Ectodermal cell (in vitro differentiated cells): ENCODE data around the gene CD7.

Experiments used
- H3K27ac ChIP-seq: 2 replicates; pipeline ENCODE4 v1.7.0; 2013; ENCODE audit warnings: mild to moderate bottlenecking, low read depth, low read length; ENCODE audit not compliant: insufficient read depth, poor library complexity, severe bottlenecking
- H3K27me3 ChIP-seq: 2 replicates; pipeline ENCODE4 v1.7.0; 2013; ENCODE audit warnings: mild to moderate bottlenecking, low read length; ENCODE audit not compliant: insufficient read depth, control insufficient read depth, poor library complexity, severe bottlenecking
- H3K36me3 ChIP-seq: one replicate; pipeline ENCODE4 v1.7.0; 2013; ENCODE audit warnings: low read length; ENCODE audit not compliant: control insufficient read depth, insufficient read depth
- H3K4me1 ChIP-seq: one replicate; pipeline ENCODE4 v1.7.0; 2013; ENCODE audit warnings: low read length; ENCODE audit not compliant: control insufficient read depth, insufficient read depth
- H3K4me3 ChIP-seq: 2 replicates; pipeline ENCODE4 v1.7.0; 2013; ENCODE audit warnings: low read depth, low read length, control low read depth; ENCODE audit not compliant: insufficient read depth
- H3K9me3 ChIP-seq: 2 replicates; pipeline ENCODE4 v1.7.0; 2013; ENCODE audit warnings: mild to moderate bottlenecking, low read length, moderate library complexity; ENCODE audit not compliant: control insufficient read depth
- WGBS, 2 experiments: methylation state at CpG; one replicate each; pipeline ENCODE4 v1.1.7; 2013; ENCODE audit warnings: missing lambda C conversion rate in 2 of 2; 5-methylcytosine and 5-hydroxymethylcytosine counted together

The CD7 gene

GRCh38 chr17:82327757-82328140 is 10.3 kb upstream of the CD7 start:
- no peaks in the 10 kb centered on the region for H3K9me3 ChIP-seq
- H3K27me3 ChIP-seq: peaks cover 54% of the 10 kb centered on the region
- H3K4me1 ChIP-seq: peaks cover 27% of the 10 kb centered on the region
- H3K36me3 ChIP-seq: no peaks in the 10 kb centered on the region
- H3K4me3 ChIP-seq: no peak overlapping the region
- 64 to 65% methylated on average over 14 of the region's 16 CpGs for WGBS, 2 experiments
- H3K27ac ChIP-seq: no peak overlapping the region

GRCh38 chr17:82327289-82327688 is 9.9 kb upstream of the CD7 start:
- Histone ChIP-seq H3K9me3 (no peaks in the 10 kb centered on the region), H3K4me3 (no peak overlapping the region), H3K27ac (no peak overlapping the region), H3K36me3 (no peaks in the 10 kb centered on the region), H3K27me3 (peaks cover 49% of the 10 kb centered on the region), H3K4me1 (peaks cover 25% of the 10 kb centered on the region)
- 30 to 32% methylated on average over 15 of the region's 15 CpGs for WGBS, 2 experiments

GRCh38 chr17:82325286-82326180 is 8.1 kb upstream of the CD7 start:
- no peaks in the 10 kb centered on the region for H3K36me3 ChIP-seq
- H3K9me3 ChIP-seq: no peaks in the 10 kb centered on the region
- no peak overlapping the region for H3K4me3 ChIP-seq
- WGBS, 2 experiments: 92% methylated on average over 30 of the region's 30 CpGs
- peaks cover 37% of the 10 kb centered on the region for H3K27me3 ChIP-seq
- peaks cover 25% of the 10 kb centered on the region for H3K4me1 ChIP-seq
- no peak overlapping the region for H3K27ac ChIP-seq

DNA sequence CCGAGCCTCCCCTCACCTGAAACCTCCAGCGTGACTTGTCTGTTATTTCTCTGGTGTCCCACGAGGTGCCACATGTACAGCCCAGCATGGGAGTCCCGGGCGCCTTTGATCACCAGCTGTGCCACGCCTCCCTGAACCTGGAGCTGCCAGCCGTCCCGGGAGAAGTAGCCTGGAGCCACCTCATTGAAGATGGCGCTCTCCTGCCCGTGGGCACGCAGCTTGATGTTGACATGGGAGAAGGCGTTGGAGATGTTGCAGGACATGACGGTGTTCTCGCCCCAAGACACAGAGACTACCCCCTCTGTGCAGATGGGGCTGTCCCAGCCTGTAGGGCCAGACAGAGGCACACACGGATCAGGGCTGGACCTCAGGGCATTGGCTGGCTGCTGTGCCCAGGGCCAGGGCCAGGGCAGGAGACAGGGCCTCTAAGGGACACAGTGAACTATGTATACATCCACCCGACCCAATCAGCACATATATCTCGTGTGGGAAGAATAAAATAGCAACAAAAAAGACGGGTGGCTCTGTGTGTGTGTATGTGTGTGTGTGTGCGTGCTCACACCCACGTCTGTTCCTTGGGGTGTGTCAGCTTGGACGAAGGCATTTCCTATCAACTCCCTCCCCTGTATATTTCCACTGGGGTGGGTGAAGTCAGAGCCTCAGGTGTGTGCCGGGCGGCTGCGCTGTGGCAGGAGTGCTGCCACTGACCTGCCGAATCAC is 7.3 kb upstream of the CD7 start:
- H3K27ac ChIP-seq: no peak overlapping the region
- no peaks in the 10 kb centered on the region for H3K9me3 ChIP-seq
- H3K27me3 ChIP-seq: peaks cover 29% of the 10 kb centered on the region
- 83 to 84% methylated on average over 25 of the region's 25 CpGs for WGBS, 2 experiments
- H3K4me3 ChIP-seq: no peak overlapping the region
- no peaks in the 10 kb centered on the region for H3K36me3 ChIP-seq
- H3K4me1 ChIP-seq: peaks cover 25% of the 10 kb centered on the region

- no peaks in the 10 kb centered on the region for H3K9me3 ChIP-seq
- no peaks in the 10 kb centered on the region for H3K36me3 ChIP-seq
- H3K4me1 ChIP-seq: peaks cover 25% of the 10 kb centered on the region
- H3K4me3 ChIP-seq: no peak overlapping the region
- H3K27me3 ChIP-seq: peaks cover 21% of the 10 kb centered on the region
- no peak overlapping the region for H3K27ac ChIP-seq
- 83 to 84% methylated on average over 21 of the region's 21 CpGs for WGBS, 2 experiments
Measured at GRCh38 chr17:82323514-82324234, 6.3 kb upstream of the CD7 start.

DNA sequence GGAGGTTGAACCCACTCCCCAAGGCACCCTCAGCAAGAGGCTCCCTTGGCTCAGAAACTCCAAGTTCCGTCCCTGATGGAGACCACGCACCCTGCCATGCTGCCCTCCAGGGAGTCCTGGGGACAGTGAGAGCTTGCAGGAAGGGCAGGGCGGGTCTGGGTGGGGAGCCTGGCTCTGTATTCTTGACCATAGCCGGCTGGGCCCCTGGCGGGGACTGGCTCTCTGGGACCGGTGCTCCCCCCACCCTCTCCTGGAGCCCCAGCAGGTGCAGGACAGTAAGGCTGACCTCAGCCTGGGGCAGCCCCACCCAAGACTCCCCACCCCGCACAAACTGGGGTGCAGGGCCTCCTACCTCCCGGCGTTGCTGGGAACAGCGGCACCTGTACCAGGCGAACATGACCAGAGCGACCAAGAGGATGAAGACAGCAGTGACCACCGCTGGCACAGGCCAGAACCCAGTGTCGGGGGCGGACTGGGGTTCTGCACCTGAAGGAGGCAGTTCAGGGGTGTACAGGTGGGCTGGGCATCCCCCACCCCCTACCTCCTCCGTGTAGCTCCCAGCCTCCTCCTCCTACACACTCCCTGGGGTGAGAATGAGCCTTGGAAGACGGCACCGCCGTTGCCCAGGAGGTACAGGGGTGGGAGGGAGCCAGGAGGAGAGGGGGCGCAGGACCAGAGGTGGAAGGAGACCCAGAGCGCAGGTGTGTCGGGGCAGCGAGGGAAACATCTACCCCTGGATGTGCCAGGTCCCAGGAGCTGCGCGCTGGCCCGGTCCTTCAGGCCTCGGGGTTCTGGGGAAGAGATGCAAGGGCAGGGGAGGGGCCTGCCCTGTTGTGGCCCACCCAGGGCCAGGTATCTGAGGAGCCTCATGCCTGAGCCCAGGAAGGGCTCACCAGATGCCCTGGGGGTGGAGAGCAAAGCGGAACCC is 5.4 kb upstream of the CD7 start:
- 87 to 88% methylated on average over 28 of the region's 28 CpGs for WGBS, 2 experiments
- Histone ChIP-seq H3K4me1 (peaks cover 21% of the 10 kb centered on the region), H3K27me3 (peaks cover 14% of the 10 kb centered on the region), H3K36me3 (no peaks in the 10 kb centered on the region), H3K27ac (no peak overlapping the region), H3K9me3 (no peaks in the 10 kb centered on the region), H3K4me3 (no peak overlapping the region)

- H3K36me3 ChIP-seq: no peaks in the 10 kb centered on the region
- no peak overlapping the region for H3K4me3 ChIP-seq
- H3K9me3 ChIP-seq: no peaks in the 10 kb centered on the region
- no peak overlapping the region for H3K27ac ChIP-seq
- WGBS, 2 experiments: 93% methylated on average over 21 of the region's 21 CpGs
- peaks cover 14% of the 10 kb centered on the region for H3K4me1 ChIP-seq
- peaks cover 10% of the 10 kb centered on the region for H3K27me3 ChIP-seq
Measured at GRCh38 chr17:82321947-82322466, 4.6 kb upstream of the CD7 start.

- no peaks in the 10 kb centered on the region for H3K36me3 ChIP-seq
- H3K4me3 ChIP-seq: no peak overlapping the region
- 56 to 57% methylated on average over 65 of the region's 65 CpGs for WGBS, 2 experiments
Measured at GRCh38 chr17:82320956-82321927, 3.8 kb upstream of the CD7 start.

More at GRCh38 chr17:82320956-82321927, 3.8 kb upstream of the CD7 start:
- no peak overlapping the region for H3K27ac ChIP-seq
- peaks cover 5% of the 10 kb centered on the region for H3K27me3 ChIP-seq
- H3K9me3 ChIP-seq: no peaks in the 10 kb centered on the region
- peaks cover 13% of the 10 kb centered on the region for H3K4me1 ChIP-seq
